Measurements from ENCODE around the gene BTN2A1.
"Not testable (repeated sequence)": the region's sequence is repeated elsewhere in the genome, so short reads cannot be mapped to it uniquely, and the experiment has no call there.

Gene BTN2A1

GRCh38 chr6:26457806-26458688 is at the start of gene BTN2A1:
BTN2A1 (plus strand) TSS chr6:26457955; CDS start chr6:26458637, 682 bp downstream.
- DNase-seq: peak; percentile 81 to 91

- DNase-seq: no peak
Observed at GRCh38 chr6:26408828-26409730, 48.7 kb upstream of the BTN2A1 start.

- no peak for DNase-seq
Observed at GRCh38 chr6:26411751-26412150, 46.0 kb upstream of the BTN2A1 start.

GRCh38 chr6:26412228-26412627 is 45.5 kb upstream of the BTN2A1 start:
- DNase-seq: no peak

- DNase-seq: no peak
Observed at GRCh38 chr6:26412954-26413353, 44.8 kb upstream of the BTN2A1 start.

GRCh38 chr6:26414281-26414680 is 43.5 kb upstream of the BTN2A1 start:
- DNase-seq: no peak

- DNase-seq: no peak
Observed at GRCh38 chr6:26415036-26415614, 42.6 kb upstream of the BTN2A1 start.

GRCh38 chr6:26415791-26416190 is 42.0 kb upstream of the BTN2A1 start:
- DNase-seq: no peak

GRCh38 chr6:26416288-26416687 is 41.5 kb upstream of the BTN2A1 start:
- no peak for DNase-seq

GRCh38 chr6:26418077-26418476 is 39.7 kb upstream of the BTN2A1 start:
- DNase-seq: not testable (repeated sequence)

GRCh38 chr6:26418795-26419194 is 39.0 kb upstream of the BTN2A1 start:
- not testable (repeated sequence) for DNase-seq

GRCh38 chr6:26420688-26421171 is 37.0 kb upstream of the BTN2A1 start:
- DNase-seq: no peak

- peak; percentile 75 to 88 for DNase-seq
Observed at GRCh38 chr6:26421259-26422144, 36.3 kb upstream of the BTN2A1 start.

- DNase-seq: no peak
Observed at GRCh38 chr6:26422329-26422728, 35.4 kb upstream of the BTN2A1 start.

GRCh38 chr6:26426691-26427450 is 30.9 kb upstream of the BTN2A1 start:
- DNase-seq: no peak

GRCh38 chr6:26427451-26427809 is 30.3 kb upstream of the BTN2A1 start:
- no peak for DNase-seq

- DNase-seq: no peak
Observed at GRCh38 chr6:26428206-26428605, 29.5 kb upstream of the BTN2A1 start.

GRCh38 chr6:26430787-26431186 is 27.0 kb upstream of the BTN2A1 start:
- no peak for DNase-seq

GRCh38 chr6:26431258-26432172 is 26.2 kb upstream of the BTN2A1 start:
- DNase-seq: peak in 1 of 2 experiments; percentile 10

GRCh38 chr6:26432627-26433201 is 25.0 kb upstream of the BTN2A1 start:
- no peak for DNase-seq
